GM21619 (cell line): ENCODE measurements around the gene AP3S2.

Source experiments
- ATAC-seq: cut with Tn5 transposase; IDR thresholded peaks from one replicate; pipeline ENCODE4 v1.9.1; 2021; ENCODE audit not compliant: unreplicated experiment

AP3S2 gene

DNA sequence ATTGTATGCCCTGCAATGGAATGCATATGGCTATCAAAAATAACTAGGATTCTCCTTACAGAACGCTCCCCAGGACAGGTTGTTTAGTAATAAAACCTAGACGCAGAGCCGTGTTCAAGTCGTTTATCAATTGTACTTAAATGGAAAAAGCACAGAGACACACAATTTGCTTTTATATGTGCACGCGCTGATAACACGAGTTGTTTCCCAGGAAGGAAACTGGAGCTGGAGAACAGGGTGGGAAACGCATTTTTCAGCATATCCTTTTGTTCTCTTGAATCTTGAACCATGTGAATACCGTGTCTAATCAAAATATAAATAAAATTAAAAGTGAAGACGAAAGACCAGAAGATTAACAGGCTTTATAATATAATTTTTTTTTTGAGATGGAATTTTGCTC lies 75.5 kb downstream of the AP3S2 start:
- no peak for ATAC-seq

DNA sequence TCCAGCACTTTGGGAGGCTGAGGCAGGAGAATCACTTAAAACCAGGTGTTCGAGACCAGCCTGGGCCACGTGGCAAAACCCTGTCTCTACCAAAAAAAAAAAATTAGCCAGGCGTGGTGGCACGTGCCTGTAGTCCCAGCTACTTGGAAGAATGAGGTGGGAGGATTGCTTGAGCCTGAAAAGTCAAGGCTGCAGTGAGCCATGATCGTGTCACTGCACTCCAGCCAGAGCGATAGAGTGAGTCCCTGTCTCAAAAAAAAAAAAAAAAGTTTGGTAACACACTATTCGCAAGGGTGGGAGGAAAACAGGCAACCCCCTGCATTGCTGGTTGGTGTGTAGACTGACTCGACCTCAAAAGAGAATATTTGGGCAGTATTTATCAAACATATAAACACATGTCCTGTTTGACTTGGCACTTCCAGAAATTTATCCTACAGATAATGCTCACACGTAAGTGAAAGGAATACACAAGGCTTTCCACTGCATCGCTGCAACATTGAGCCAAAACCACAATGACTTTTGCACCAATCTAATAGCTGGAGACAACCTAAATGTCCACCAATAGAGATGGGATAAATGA lies 76.0 kb downstream of the AP3S2 start:
- ATAC-seq: no peak

- no peak for ATAC-seq
Observed at GRCh38 chr15:89815769-89816168, 78.0 kb downstream of the AP3S2 start.

DNA sequence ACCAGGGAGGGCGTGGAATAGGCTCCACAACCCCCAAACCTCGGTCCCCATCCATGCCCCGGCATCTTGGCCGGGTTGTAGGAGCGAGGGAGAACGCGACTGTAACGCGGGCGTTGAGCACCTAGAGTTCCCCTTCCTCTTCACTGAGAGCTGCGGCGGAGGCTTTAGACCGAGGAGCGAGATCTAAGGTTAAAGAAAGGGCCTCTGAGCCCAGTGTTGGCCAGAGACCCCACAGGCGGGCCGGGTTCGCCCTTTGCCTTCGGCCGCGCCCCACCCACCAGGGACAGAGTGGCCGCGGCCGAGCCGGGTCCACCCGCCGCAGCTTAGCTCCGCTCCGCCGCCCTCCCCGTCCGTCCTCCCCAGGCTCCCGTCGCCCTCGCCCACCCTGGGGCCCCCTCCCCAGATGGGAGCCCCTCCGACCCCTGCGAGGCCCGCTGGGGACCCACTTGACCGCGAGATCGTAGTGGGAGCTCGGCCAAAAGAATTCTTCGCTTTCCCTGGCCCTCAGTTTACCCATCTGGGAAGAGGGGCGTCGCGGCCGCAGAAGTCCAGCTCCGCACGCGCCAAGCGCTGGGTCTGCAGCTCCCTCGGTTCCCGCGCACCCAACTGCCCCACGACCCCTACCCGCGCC lies 79.6 kb downstream of the AP3S2 start:
- no peak for ATAC-seq

- ATAC-seq: no peak
Observed at GRCh38 chr15:89813381-89814111, 80.2 kb downstream of the AP3S2 start.

DNA sequence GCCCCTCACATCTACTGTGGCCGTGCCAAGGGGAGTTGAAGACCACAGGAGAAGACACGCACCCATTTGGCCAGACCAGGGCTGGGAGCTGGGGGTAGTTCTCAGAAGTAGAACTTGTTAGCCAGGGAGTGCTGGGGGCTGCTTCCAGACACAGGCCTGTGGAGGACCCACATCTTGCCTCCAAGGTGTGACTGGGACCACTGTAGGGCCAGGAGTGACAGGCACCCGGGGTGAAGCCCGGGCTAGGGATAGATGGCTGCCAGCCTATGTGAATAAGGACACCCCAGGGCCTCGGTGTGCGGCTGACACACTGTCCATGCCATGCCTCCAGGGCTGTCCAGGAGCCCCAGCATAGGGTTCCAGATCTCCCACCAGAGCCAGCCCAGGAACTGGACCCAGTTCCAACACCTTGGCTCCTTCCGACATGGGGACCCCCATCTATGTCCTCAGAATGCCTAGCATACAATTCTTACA lies 80.9 kb downstream of the AP3S2 start:
- no peak for ATAC-seq

GRCh38 chr15:89812011-89812846 lies 81.6 kb downstream of the AP3S2 start:
- ATAC-seq: no peak

DNA sequence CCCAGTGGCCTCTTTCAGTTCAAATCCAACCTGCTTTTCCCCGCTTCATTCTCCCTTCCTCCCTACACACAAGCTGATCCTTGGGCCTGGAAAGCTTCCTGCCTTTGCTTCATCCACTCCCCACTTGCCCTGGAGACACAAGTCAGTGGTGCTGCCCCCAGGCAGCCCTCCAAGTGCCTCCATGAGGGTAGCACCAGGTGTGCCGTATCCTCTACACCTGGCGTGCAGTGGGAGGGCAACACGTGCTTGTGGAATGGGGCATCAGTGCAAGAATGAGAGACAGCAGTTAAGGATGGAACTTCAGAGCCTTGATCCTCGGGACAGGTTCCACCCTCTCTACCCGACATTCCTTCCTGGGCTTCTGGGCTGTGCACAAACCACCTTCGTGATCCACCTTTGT lies 83.0 kb downstream of the AP3S2 start:
- ATAC-seq: no peak

- no peak for ATAC-seq
Observed at GRCh38 chr15:89809787-89810148, 84.0 kb downstream of the AP3S2 start.

DNA sequence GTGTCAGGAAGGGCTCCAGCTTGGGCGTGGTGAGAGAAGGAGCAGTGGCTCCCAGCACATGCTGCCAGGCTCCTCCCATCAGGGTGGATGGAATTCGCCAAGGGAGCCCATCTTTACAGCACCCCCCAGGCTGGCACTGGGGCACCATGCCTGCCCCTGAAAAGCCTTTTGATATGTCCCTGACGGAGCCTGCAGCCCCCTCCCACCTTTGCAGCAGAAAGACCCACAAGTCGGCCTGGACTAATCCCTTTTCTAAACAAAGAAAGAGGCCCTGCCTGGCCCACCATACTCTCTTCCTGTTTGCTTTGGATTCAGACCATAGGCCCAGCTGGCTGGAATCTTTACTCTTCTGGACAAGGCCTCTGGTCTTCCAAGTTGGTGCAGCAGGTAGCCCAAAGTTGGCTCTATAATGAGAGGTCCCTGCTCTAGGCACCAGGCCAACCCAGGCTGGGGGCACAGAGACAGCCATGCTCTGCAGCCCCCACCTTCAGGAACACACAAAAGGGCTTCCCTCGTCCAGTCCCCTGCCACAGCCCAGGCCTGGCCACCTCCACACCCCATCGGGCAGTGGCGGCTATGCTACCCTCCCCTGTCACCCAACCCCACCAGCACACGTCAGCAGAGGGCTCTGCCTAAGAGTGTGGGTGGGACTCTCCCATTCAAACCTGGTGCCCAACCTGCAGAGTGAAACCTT lies 84.6 kb downstream of the AP3S2 start:
- no peak for ATAC-seq

- ATAC-seq: no peak
Observed at GRCh38 chr15:89808160-89808870, 85.5 kb downstream of the AP3S2 start.

DNA sequence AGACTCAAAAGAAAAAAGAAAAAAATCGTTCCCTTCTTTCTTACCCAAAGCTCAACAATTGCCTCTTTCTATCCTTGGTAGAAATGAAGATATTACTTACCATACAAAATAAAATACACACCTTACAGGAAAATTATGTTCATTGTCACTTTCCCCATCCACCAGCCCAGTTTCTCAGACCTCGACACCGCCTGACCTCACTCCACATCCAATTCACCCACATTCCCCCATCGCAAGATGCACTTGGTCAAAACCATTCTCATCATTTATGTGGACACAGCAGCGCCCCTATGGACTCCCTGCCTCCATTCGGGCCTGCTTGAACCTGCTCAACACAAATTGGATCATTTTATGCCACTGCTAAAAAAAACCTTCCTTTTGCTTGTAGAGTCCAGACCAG lies 86.1 kb downstream of the AP3S2 start:
- ATAC-seq: no peak

DNA sequence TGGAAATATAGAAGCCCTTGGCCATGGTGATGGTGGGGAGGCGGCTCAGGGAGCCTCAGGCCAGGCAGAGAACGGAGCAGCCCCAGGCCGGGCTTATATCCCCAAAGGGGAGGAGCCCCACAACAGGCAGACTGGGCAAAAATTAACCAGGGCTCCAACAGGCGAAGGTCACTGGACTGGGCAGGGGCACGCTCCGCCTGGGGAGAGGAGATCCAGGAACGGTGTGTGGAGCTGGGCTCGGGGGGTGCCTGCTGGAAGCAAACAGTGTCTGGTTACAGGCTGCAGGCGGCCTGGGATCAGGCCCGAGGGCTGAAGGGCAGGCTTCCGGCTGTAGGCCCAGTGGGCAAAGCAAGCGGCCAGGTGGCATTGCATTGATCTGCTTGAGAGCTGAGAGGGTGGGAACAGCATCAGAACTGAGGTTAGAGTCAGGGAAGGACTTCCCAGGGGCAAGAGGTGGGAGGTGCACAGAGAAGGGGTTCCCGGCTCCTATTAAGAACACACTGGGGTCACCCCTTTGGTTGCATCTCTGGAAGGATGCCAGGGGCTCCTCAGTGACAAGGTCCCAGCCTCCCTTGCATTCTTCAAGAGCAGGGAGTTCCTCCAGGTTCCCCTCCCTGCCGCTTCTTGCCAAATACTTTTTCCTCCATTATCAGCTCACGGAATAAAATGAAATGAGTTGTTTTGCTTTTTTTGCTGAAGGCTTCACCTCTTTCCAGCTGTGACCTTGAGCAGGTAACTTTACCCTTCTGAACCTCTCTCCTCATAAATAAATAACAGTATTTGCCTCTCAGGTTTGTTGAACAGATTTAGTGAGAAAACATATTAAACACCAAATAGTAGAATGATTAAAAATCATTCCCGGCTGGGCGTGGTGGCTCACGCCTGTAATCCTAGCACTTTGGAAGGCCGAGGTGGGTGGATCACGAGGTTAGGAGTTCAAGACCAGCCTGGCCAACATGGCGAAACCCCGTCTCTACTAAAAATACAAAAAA lies 86.9 kb downstream of the AP3S2 start:
- ATAC-seq: no peak

GRCh38 chr15:89806210-89806558 lies 87.6 kb downstream of the AP3S2 start:
- ATAC-seq: no peak

DNA sequence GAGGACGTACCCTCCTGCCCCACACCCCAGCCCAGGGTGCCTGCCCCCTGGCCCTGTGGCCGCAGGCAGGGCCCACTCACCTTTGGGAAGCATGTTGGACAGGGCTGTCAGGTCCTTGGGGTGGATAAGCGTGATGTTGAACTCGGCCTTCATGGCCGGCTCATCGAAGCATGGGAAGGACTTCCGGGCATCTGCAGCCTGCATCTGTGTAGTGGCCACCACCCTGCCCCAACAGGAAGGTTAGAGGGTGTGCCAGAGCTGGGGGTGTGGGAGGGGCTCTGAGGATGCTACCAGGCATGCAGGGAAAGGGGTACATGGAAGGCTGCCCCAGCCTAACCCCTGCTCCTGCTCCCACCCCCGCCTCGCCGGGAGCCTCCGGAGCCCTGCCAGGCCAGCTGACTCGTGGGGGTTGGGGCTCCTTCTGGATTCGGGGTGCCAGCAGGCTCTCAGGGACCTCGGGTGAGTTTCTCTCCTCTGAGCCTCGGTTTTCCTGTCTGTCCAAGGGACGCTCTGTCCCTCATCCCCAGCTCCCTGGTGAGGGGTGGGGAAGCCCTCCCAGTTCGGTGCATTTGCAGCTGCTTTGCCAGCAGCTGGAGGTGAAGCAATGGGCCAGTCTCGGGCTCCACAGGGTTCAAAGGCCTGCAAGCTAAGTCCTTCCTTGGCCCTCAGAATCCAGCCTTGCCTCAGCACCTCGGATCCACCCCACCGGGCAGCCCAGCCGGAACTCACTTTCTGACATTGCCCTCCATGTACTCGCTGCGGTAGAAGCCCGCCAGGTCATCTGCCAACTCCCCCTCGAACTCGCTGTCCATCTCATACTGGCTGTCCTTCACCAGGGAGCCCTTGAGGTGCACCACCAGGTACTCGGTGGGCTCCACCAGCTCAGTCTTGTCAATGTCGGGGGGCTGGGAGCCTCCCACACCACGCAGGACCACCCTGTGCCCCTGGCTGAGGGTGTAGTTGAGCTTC lies 88.3 kb downstream of the AP3S2 start:
- ATAC-seq: no peak

- ATAC-seq: no peak
Observed at GRCh38 chr15:89803941-89804800, 89.6 kb downstream of the AP3S2 start.
